ENCODE results near the gene CGREF1.

DNA sequence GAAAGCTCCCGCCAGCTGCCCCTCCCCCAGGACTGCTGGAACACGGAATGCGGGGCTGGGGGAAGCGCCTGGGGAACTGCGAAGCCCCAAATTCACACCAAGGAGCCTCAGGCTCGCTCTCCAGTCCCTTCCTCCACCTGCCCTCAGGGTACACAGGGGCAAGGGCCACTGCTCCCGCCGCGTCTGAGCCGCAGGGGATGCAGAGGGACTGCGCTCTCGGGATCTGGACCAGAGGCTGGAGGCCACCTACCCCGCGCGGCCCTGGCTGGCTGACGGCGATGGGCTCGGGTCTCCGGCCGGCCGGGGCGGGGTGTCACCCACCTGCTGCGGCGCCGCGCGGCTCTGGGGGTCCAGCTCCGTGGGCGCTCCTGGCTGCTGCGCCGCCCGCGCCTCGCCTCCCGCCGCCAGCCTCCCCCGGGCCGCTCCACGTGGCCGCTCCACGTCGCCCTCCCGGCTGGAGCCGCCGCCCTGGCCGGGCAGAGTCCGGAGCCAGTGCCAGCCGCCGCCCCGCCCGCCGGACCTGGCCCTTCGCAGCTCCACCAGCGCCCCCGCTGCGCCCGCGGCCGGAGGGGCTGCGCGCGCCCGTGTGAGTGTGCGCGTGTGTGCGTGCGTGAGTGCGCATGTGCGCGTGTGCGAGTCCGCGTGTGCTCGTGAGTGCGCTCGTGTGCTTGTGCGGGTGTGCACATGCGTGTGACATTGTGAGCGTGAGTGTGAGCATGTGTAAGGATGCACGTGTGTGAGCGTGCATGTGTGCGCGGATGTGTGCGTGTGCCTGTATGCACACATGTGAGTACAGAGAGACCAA, at the start of gene CGREF1:
- TF ChIP-seq, protein P1, sequence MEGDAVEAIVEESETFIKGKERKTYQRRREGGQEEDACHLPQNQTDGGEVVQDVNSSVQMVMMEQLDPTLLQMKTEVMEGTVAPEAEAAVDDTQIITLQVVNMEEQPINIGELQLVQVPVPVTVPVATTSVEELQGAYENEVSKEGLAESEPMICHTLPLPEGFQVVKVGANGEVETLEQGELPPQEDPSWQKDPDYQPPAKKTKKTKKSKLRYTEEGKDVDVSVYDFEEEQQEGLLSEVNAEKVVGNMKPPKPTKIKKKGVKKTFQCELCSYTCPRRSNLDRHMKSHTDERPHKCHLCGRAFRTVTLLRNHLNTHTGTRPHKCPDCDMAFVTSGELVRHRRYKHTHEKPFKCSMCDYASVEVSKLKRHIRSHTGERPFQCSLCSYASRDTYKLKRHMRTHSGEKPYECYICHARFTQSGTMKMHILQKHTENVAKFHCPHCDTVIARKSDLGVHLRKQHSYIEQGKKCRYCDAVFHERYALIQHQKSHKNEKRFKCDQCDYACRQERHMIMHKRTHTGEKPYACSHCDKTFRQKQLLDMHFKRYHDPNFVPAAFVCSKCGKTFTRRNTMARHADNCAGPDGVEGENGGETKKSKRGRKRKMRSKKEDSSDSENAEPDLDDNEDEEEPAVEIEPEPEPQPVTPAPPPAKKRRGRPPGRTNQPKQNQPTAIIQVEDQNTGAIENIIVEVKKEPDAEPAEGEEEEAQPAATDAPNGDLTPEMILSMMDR (IDR thresholded peaks at IDR 0.05) = no peak
- TF ChIP-seq POLR2AphosphoS5 (IDR thresholded peaks at IDR 0.05; ENCODE audit: insufficient read depth in 1 of 2, low read depth in 1 of 2) (no peak), POLR2A (IDR thresholded peaks at IDR 0.05) (no peak)
